Activated T-cell treated with anti-CD3 and anti-CD28 coated beads, Interleukin-2, amount 50 U/mL, for 4 hours (primary cell): Measurements from ENCODE around the gene PRKCE. TPM values are rescaled to one million over a fixed set of nuclear protein-coding genes. Genes with fewer than 3 reads are reported as not detected.
"Not testable (repeated sequence)": the region's sequence is repeated elsewhere in the genome, so short reads cannot be mapped to it uniquely, and the experiment has no call there.

Experiments used
- ATAC-seq, 2 donors: fragments of 200-7000 bp; cut with Tn5 transposase; one replicate each; pipeline ENCODE4 v1.10.0; 2021
- DNase-seq: peaks from one replicate; pipeline ENCODE4 v3.0.0-alpha.2; 2020
- H3K27me3 Mint-ChIP-seq: one replicate; pipeline ENCODE4 v1.8.0; 2021; ENCODE audit warnings: low read depth, mixed read lengths
- H3K36me3 Mint-ChIP-seq: one replicate; pipeline ENCODE4 v1.8.0; 2022; ENCODE audit warnings: mixed read lengths; ENCODE audit not compliant: insufficient read depth
- H3K4me1 Mint-ChIP-seq: one replicate; pipeline ENCODE4 v1.8.0; 2021; ENCODE audit warnings: low read depth, mixed read lengths
- H3K4me3 Mint-ChIP-seq: one replicate; pipeline ENCODE4 v1.8.0; 2021; ENCODE audit warnings: mild to moderate bottlenecking, moderate library complexity, mixed read lengths
- H3K9me3 Mint-ChIP-seq: one replicate; pipeline ENCODE4 v1.8.0; 2021; ENCODE audit warnings: mixed read lengths
- total RNA-seq, 3 donors: library from RNA; stranded (reverse); gene quantifications; one replicate each; pipeline ENCODE4 v1.2.1, GENCODE V29; 2021

The PRKCE gene
- total RNA-seq, 3 donors from 2014 or later = 9.1 to 9.5 (median 9.2) TPM

DNA sequence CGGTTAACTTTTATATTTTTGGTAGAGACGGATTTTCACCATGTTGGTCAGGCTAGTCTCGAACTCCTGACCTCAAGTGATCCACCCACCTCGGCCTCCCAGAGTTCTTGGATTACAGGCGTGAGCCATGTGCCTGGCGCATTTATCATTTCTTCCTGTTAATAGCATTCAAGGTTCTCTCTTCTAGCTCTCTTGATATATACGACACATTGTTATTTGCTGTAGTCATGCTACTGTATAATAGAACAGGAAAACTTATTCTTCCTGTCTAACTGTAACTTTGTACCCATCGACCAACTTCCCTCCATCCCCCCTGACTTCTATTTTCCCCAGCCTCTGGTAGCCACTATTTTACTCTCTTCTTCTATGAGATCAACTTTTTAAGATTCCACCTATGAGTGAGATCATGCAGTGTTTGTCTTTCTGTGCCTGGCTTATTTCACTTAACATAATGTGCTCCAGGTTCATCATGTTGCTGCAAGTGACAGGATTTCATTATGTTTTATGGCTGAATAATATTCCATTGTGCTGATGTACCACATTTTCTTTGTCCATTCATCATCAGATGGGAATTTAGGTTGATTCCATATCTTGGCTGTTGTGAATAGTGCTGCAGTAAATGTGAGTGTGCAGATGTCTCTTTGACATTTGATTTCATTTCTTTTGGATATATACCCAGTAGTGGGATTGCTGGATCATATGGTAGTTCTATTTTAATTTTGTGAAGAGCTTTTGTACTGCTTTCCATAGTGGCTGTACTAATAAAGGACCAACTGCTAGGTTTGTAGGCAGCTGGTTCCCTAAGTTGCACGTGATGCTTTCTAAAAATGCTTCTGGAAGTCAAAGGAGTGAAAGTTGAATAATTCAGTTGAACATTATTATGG, 205.2 kb downstream of the PRKCE start:
- Mint-ChIP-seq H3K9me3 (no peaks in the 10 kb centered on the region), H3K4me3 (no peak overlapping the region), H3K36me3 (no peaks in the 10 kb centered on the region), H3K27me3 (no peaks in the 10 kb centered on the region), H3K4me1 (peaks cover 32% of the 10 kb centered on the region)
- ATAC-seq = no peak
- DNase-seq = no peak

DNA sequence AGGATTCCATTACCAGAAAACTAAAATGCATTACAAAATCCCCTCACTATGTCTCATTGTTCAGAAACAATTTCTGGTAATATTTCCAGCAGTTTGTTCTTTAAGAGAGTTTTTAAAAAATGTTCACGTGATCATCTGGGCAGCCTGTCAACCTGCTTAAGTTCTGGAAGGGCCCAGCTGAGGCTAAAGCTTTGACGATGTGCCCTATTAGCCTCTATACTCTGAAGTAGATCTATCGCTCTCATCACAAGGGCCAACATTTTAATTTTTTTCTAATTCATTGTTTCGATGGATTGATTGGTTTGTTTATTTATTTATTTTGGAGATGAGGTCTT, 205.8 kb downstream of the PRKCE start:
- no peaks in the 10 kb centered on the region for H3K36me3 Mint-ChIP-seq
- no peaks in the 10 kb centered on the region for H3K9me3 Mint-ChIP-seq
- no peak overlapping the region for H3K4me3 Mint-ChIP-seq
- DNase-seq (no peak), ATAC-seq (no peak)
- no peaks in the 10 kb centered on the region for H3K27me3 Mint-ChIP-seq
- peaks cover 35% of the 10 kb centered on the region for H3K4me1 Mint-ChIP-seq

DNA sequence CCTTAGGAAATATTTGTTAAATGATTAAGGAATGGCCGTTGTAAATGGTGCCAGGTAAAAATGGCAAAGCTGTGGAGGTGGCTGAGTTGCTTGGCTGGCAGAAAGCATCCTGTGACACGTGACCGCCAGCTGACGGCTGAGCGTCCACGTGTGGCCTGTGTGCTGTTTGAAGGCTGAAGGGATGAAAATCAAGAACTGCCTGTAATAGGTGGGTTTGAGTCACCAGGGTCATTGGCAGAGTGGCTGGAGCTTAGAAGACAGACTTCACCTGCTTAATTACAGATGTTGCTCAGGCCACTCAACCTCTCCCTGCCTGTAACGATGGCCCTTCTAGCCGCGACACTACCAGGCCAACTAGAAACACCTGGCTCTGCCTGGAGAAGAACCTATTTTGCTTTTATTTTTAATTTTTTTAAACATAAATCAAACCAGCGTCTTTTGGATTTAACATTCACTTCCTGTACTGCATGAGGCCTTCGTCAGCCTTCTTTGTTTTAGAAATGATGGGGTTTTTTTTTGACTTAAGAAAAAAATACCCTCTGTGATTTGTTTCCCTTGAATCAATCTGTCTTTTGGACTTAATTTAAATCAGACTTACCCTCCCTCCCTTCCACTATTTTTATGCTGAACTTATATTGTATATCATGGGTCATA, 206.5 kb downstream of the PRKCE start:
- no peak for DNase-seq
- no peaks in the 10 kb centered on the region for H3K36me3 Mint-ChIP-seq
- no peak for ATAC-seq
- no peak overlapping the region for H3K4me3 Mint-ChIP-seq
- H3K9me3 Mint-ChIP-seq = no peaks in the 10 kb centered on the region
- H3K4me1 Mint-ChIP-seq = peaks cover 42% of the 10 kb centered on the region
- no peaks in the 10 kb centered on the region for H3K27me3 Mint-ChIP-seq

DNA sequence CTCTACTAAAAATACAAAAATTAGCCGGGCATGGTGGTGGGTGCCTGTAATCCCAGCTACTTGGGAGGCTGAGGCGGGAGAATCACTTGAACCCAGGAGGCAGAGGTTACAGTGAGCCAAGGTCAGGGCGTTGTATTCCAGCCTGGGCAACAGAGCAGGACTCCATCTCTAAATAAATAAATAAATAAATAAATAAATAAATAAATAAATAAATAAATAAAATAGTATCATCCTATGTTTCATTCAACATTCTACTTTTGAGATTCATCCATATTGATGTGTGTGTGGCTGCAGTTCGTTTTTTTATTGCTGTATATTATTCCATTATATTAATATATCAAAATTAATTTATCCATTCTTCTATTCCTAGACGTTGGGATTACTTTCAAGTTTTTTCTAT, 207.4 kb downstream of the PRKCE start:
- H3K27me3 Mint-ChIP-seq, H3K9me3 Mint-ChIP-seq, DNase-seq, H3K36me3 Mint-ChIP-seq, H3K4me3 Mint-ChIP-seq, ATAC-seq: not testable (repeated sequence)
- H3K4me1 Mint-ChIP-seq = peaks cover 42% of the 10 kb centered on the region

DNA sequence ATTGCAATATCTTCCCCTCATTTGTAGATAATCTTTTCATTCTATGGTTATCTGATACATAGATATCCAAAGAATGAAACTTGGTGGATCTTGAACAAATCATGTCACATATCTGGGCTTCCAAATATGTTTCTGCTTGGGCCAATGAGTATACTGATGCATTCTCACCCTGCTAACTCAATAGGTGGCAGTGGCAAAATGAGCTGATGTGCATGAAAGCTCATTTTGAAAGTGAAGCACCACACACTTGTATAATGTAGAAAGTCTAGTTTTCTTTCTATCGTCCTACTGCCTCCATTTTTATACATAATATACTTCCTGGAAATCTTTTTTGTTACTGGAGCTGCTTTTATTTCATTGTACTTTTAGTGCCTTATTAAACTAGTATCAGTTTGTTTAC, 208.2 kb downstream of the PRKCE start:
- no peak overlapping the region for H3K4me3 Mint-ChIP-seq
- ATAC-seq (no peak), DNase-seq (no peak)
- H3K9me3 Mint-ChIP-seq = no peaks in the 10 kb centered on the region
- H3K4me1 Mint-ChIP-seq = peaks cover 42% of the 10 kb centered on the region
- H3K36me3 Mint-ChIP-seq = no peaks in the 10 kb centered on the region
- H3K27me3 Mint-ChIP-seq = no peaks in the 10 kb centered on the region

DNA sequence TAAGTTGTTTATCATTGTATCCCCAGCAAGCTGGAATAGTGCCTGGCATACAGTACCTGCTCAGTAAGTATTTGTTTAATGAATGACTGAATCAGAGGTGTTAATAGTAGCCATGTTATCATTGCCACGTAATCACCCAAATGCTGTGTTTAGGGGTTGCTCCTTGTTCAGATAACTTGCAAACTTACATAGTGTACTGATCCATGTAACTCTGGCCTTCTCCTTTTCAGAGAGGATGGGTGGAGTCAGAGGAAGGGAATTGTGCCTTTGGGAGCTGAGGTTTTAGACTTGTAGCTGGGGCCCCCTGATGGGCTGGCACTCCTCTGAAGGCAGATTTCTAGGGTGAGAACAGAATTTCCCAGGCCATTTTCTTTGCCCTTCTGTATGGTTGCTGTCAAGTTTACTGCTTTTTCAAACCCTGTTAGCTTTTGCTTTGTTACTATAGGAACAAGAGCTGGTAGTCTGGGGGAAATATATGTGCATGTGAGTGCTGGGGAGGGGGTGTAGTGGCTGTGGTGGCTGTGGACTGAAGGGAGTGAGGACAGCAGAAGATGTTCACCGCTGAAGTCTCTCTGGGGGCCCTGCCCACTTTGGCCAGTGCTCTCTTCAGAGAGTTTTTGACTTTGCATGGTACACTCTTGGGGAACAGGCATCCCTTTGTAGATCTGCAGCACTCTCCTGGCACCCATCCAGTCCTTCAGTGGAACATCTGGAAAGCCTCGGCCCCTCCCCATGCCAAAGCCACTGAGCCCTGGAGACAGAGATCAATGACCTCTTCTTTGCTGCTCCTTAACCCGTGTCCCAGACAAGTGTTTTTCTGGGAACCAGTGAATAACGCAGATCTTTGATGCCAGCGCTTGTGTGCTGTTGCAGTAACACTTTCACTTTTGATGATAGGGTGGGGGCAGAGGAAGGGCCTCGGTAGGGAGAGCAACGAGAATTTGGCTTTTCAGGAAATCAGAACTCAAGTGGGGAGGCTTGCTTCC, 209.0 kb downstream of the PRKCE start:
- no peaks in the 10 kb centered on the region for H3K9me3 Mint-ChIP-seq
- ATAC-seq = peak; percentile 61 to 74
- H3K4me1 Mint-ChIP-seq = peaks cover 42% of the 10 kb centered on the region
- H3K27me3 Mint-ChIP-seq = no peaks in the 10 kb centered on the region
- DNase-seq = peak; percentile 6
- peak overlapping the region; percentile 81 for H3K4me3 Mint-ChIP-seq
- H3K36me3 Mint-ChIP-seq = no peaks in the 10 kb centered on the region

DNA sequence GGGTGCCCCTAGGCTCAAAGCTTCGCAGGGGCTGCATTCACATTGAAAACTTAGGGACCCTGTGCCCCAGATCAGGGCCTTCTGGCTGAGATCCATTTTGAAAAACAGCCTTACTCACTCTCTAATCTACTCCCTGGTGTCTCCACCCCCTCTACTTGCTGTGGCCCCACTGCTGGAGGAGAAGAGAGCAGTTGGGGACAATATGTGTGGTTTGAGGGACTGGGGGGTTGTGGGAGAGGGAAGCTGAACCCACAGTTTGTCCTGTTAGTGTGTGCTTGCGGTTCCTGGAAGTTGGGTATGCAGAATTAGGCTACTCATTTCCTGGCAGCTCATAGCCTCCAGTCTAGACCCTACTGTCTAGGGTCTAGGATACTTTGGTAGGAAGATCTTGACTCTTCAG, 211.4 kb downstream of the PRKCE start:
- Mint-ChIP-seq H3K9me3 (no peaks in the 10 kb centered on the region), H3K4me3 (no peak overlapping the region), H3K27me3 (no peaks in the 10 kb centered on the region), H3K36me3 (no peaks in the 10 kb centered on the region), H3K4me1 (peaks cover 38% of the 10 kb centered on the region)
- no peak for DNase-seq
- ATAC-seq = no peak

DNA sequence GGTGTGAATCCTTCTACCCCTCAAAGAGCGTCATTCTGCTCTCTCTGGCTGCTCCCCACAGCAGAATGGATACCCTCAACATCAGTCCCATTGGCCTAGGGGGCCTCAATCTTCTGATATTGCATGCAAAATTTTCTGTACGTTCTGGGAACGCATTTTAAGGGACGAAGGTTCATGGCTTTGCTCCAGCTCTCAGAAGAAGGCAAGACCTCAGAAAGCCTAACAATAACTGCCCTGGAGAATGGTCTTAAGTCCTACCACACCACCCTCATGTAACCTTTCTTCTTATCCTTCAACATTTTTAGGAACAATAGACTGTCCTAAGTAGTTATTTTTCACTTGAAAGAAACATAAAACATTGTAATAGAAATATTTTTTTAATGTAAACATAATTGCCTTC, 212.6 kb downstream of the PRKCE start:
- no peaks in the 10 kb centered on the region for H3K27me3 Mint-ChIP-seq
- H3K4me1 Mint-ChIP-seq = peaks cover 32% of the 10 kb centered on the region
- no peak for DNase-seq
- no peaks in the 10 kb centered on the region for H3K36me3 Mint-ChIP-seq
- ATAC-seq = no peak
- no peak overlapping the region for H3K4me3 Mint-ChIP-seq
- no peaks in the 10 kb centered on the region for H3K9me3 Mint-ChIP-seq

DNA sequence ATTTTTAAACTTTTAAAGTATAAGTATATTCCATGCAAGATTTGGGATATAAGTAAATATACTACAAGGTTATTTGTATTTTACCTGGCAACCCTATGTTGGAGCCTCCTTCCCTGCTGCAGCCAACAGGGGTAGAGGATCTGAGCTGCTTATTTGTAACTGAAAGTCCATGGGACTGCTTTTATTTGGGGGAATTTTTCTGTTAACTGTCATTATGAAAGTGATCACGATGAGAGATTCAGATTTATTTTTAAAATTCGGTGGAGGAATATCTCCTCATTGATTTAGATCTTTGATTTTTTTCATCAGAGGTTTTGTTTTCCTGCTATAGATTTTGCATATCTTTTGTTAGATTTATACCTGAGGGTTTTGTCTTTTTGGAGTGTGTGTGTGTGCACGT, 215.9 kb downstream of the PRKCE start:
- DNase-seq (no peak), ATAC-seq (no peak)
- Mint-ChIP-seq H3K27me3 (no peaks in the 10 kb centered on the region), H3K4me3 (no peak overlapping the region), H3K4me1 (peaks cover 11% of the 10 kb centered on the region), H3K36me3 (no peaks in the 10 kb centered on the region), H3K9me3 (no peaks in the 10 kb centered on the region)

DNA sequence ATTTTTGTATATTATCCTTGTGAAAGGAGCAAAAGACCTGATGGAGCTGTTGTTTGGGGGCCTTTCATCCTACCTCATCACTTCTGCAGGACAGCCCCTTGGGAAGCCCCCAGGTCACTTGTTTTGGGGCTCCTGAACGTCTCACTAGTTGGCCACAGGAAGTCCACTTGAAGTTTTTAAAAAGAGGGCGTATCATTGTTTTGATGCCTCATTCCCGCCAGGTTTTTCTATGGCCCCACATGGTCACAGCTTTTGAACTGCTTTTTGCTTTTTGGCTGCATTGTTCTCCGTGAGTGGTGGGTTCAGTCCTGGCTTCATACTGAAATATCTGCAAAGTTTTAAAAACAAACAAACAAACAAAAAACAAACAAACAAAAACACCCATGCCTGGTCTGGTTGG, 216.3 kb downstream of the PRKCE start:
- no peak for DNase-seq
- Mint-ChIP-seq H3K4me1 (peaks cover 7% of the 10 kb centered on the region), H3K36me3 (peaks cover 2% of the 10 kb centered on the region), H3K4me3 (no peak overlapping the region), H3K9me3 (no peaks in the 10 kb centered on the region), H3K27me3 (no peaks in the 10 kb centered on the region)
- ATAC-seq = no peak

DNA sequence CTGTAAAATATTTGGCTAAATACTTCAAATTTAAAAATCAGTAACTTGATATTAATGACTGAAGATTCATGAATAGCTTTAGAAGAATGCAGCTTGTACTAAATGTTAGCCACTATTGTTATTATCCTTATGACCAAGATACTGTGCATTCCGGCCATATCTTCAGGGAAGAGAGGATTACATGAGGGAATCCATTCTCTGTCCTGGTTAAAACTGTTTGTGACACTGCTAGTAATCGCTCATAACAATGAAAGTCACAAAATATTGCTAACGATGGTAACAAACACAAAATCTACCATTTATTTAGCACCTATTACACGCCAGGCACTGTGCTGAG, 217.7 kb downstream of the PRKCE start:
- Mint-ChIP-seq H3K27me3 (no peaks in the 10 kb centered on the region), H3K9me3 (no peaks in the 10 kb centered on the region), H3K36me3 (peaks cover 2% of the 10 kb centered on the region), H3K4me1 (peaks cover 4% of the 10 kb centered on the region), H3K4me3 (no peak overlapping the region)
- DNase-seq (no peak), ATAC-seq (no peak)

DNA sequence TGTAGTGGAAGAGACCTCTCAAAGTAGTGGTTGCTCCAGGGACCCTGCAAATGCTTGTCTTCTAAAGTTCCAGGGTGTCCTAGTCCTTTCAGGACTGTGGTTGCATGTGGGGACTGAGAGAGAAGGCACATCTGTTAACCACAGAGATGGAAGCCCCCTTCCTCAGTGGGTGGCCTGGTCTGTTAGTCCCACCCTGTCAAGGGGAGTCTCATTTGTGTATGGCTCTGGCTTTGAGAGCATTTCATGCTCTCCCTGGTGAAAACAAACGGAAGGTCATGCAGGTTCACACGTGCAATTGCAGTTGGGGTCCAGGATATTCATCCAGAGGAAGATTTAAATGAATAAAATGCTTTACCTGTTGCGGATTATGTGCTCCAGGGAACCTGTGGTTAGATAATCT, 219.6 kb downstream of the PRKCE start:
- ATAC-seq (no peak), DNase-seq (no peak)
- Mint-ChIP-seq H3K4me3 (no peak overlapping the region), H3K27me3 (no peaks in the 10 kb centered on the region), H3K4me1 (peaks cover 4% of the 10 kb centered on the region), H3K9me3 (peaks cover 7% of the 10 kb centered on the region), H3K36me3 (peaks cover 4% of the 10 kb centered on the region)

DNA sequence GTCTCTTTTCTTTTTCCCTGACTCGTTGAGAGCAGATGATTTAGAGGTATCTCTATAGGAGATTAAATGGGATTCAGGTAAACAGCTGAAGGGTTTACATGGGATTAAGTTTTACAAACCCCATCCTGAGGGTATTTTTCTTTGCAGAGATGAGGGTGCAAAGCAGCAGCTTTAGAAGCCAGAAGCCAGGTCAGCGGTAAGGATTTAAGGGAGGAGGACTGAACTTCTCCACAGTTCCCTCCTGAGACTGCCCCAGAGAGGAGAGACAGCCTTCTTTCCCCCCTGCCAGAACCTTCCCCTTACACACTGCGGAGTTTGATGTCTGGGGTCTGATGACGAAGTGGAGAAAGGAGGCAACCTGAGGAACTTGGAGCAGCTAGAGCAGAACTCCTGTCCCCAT, 220.1 kb downstream of the PRKCE start:
- H3K4me3 Mint-ChIP-seq = no peak overlapping the region
- peaks cover 12% of the 10 kb centered on the region for H3K9me3 Mint-ChIP-seq
- DNase-seq = no peak
- ATAC-seq = no peak
- H3K4me1 Mint-ChIP-seq = peaks cover 4% of the 10 kb centered on the region
- H3K27me3 Mint-ChIP-seq = no peaks in the 10 kb centered on the region
- peaks cover 10% of the 10 kb centered on the region for H3K36me3 Mint-ChIP-seq

DNA sequence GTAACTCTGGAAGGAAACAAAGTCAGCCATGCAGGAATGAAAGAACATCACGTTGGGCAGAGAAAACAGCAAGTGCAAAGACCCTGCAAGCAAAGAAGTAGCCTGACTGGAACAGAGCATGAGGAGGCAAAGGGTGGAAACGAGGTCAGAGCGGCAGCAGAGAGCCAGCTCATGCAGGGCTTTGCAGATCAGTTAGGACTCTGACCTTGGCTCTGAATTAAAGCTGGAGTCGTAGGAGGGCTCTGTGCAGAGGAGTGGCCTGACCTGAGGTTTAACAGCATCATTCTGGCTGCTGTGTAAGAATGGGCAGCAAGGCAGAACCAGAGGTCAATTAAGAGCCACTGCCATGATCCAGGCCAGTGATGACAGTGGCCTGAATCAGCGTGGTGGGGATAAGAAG, 220.7 kb downstream of the PRKCE start:
- Mint-ChIP-seq H3K9me3 (peaks cover 17% of the 10 kb centered on the region), H3K4me1 (peaks cover 4% of the 10 kb centered on the region), H3K4me3 (no peak overlapping the region), H3K36me3 (peaks cover 10% of the 10 kb centered on the region), H3K27me3 (no peaks in the 10 kb centered on the region)
- DNase-seq (no peak), ATAC-seq (no peak)
